HEK293 (cell line): ENCODE measurements around the gene RUVBL1.

ENCODE experiments used
- HOXC10 ChIP-seq: sonication (generic); formaldehyde crosslinking; IDR thresholded peaks from 2 replicates; pipeline ENCODE4 v1.8.1; 2023; ENCODE audit warnings: mild to moderate bottlenecking, missing genetic modification reagents
- KLF7 ChIP-seq: fragments of 450-650 bp; formaldehyde crosslinking; IDR thresholded peaks from 2 replicates; pipeline ENCODE4 v1.5.1; 2016; ENCODE audit warnings: missing biosample characterization, missing genetic modification characterization, borderline replicate concordance
- PRDM2 ChIP-seq: fragments of 450-650 bp; formaldehyde crosslinking; IDR thresholded peaks from 2 replicates; pipeline ENCODE4 v1.5.1; 2016; ENCODE audit warnings: missing biosample characterization, missing genetic modification characterization, borderline replicate concordance
- SALL2 ChIP-seq: fragments of 450-650 bp; formaldehyde crosslinking; IDR thresholded peaks from 2 replicates; pipeline ENCODE4 v1.5.0; 2017; ENCODE audit warnings: missing biosample characterization, mild to moderate bottlenecking, missing genetic modification characterization, borderline replicate concordance
- ZBTB49 ChIP-seq: fragments of 450-650 bp; formaldehyde crosslinking; IDR thresholded peaks from 2 replicates; pipeline ENCODE4 v1.5.1; 2016; ENCODE audit warnings: missing biosample characterization, missing genetic modification characterization, low read depth
- ZBTB7A ChIP-seq: fragments of 450-650 bp; formaldehyde crosslinking; IDR thresholded peaks from 2 replicates; pipeline ENCODE4 v1.5.1; 2016; ENCODE audit warnings: low read depth, missing biosample characterization, missing genetic modification characterization
- ZBTB8A ChIP-seq: fragments of 450-650 bp; formaldehyde crosslinking; IDR thresholded peaks from 2 replicates; pipeline ENCODE4 v1.5.1; 2016; ENCODE audit warnings: missing biosample characterization, missing genetic modification characterization
- ZNF112 ChIP-seq: fragments of 450-650 bp; formaldehyde crosslinking; IDR thresholded peaks from 2 replicates; pipeline ENCODE4 v1.5.0; 2017; ENCODE audit warnings: missing biosample characterization, missing genetic modification characterization
- ZNF169 ChIP-seq: fragments of 450-650 bp; formaldehyde crosslinking; IDR thresholded peaks from 2 replicates; pipeline ENCODE4 v1.5.1; 2016; ENCODE audit warnings: missing biosample characterization, missing genetic modification characterization
- ZNF174 ChIP-seq: fragments of 450-650 bp; formaldehyde crosslinking; IDR thresholded peaks from 2 replicates; pipeline ENCODE4 v1.5.0; 2017; ENCODE audit warnings: missing biosample characterization, mild to moderate bottlenecking, missing genetic modification characterization
- ZNF18 ChIP-seq: fragments of 450-650 bp; formaldehyde crosslinking; IDR thresholded peaks from 2 replicates; pipeline ENCODE4 v1.5.1; 2016; ENCODE audit warnings: missing biosample characterization, missing genetic modification characterization
- ZNF19 ChIP-seq: fragments of 450-650 bp; formaldehyde crosslinking; IDR thresholded peaks from 2 replicates; pipeline ENCODE4; 2016; ENCODE audit warnings: missing biosample characterization, missing genetic modification characterization, low read depth
- ZNF211 ChIP-seq: fragments of 450-650 bp; formaldehyde crosslinking; IDR thresholded peaks from 2 replicates; pipeline ENCODE4 v1.5.1; 2016; ENCODE audit warnings: low read depth, missing biosample characterization, missing genetic modification characterization
- ZNF248 ChIP-seq: fragments of 450-650 bp; formaldehyde crosslinking; IDR thresholded peaks from 2 replicates; pipeline ENCODE4 v1.5.1; 2017; ENCODE audit warnings: missing biosample characterization, missing genetic modification characterization
- ZNF266 ChIP-seq: fragments of 450-650 bp; formaldehyde crosslinking; IDR thresholded peaks from 2 replicates; pipeline ENCODE4 v1.5.1; 2016; ENCODE audit warnings: missing biosample characterization, missing genetic modification characterization, low read depth
- ZNF280C ChIP-seq: fragments of 450-650 bp; formaldehyde crosslinking; IDR thresholded peaks from 2 replicates; pipeline ENCODE4 v1.5.1; 2016; ENCODE audit warnings: missing biosample characterization, missing genetic modification characterization
- ZNF354C ChIP-seq: fragments of 450-650 bp; formaldehyde crosslinking; IDR thresholded peaks from 2 replicates; pipeline ENCODE4 v1.5.1; 2016; ENCODE audit warnings: missing biosample characterization, missing genetic modification characterization, low read depth, borderline replicate concordance
- ZNF549 ChIP-seq: fragments of 450-650 bp; IDR thresholded peaks from 2 replicates; pipeline ENCODE4 v1.5.1; 2018; ENCODE audit warnings: missing biosample characterization, missing genetic modification characterization, mild to moderate bottlenecking, inconsistent platforms, moderate library complexity
- ZNF639 ChIP-seq: fragments of 450-650 bp; formaldehyde crosslinking; IDR thresholded peaks from 2 replicates; pipeline ENCODE4 v1.5.1; 2016; ENCODE audit warnings: missing biosample characterization, missing genetic modification characterization
- ZNF664 ChIP-seq: fragments of 450-650 bp; formaldehyde crosslinking; IDR thresholded peaks from 2 replicates; pipeline ENCODE4 v1.5.1; 2016; ENCODE audit warnings: missing biosample characterization, missing genetic modification characterization
- ZNF777 ChIP-seq: fragments of 450-650 bp; formaldehyde crosslinking; IDR thresholded peaks from 2 replicates; pipeline ENCODE4 v1.5.1; 2017; ENCODE audit warnings: missing biosample characterization, missing genetic modification characterization, borderline replicate concordance
- ZSCAN23 ChIP-seq: fragments of 450-650 bp; formaldehyde crosslinking; IDR thresholded peaks from 2 replicates; pipeline ENCODE4 v1.5.1; 2016; ENCODE audit warnings: missing biosample characterization, missing genetic modification characterization
- ZSCAN4 ChIP-seq: fragments of 450-650 bp; formaldehyde crosslinking; IDR thresholded peaks from 2 replicates; pipeline ENCODE4 v1.5.1; 2017; ENCODE audit warnings: missing biosample characterization, missing genetic modification characterization

The RUVBL1 gene

GRCh38 chr3:128051837-128052594 is 71.6 kb downstream of the RUVBL1 start, which contains the start of gene SEC61A1 (continued):
- TF ChIP-seq ZNF639 (no peak), ZNF169 (tag by site-specific recombination) (no peak), ZNF248 (no peak), KLF7 (no peak), ZNF266 (tag by site-specific recombination) (no peak), ZNF18 (no peak), ZBTB49 (tag by site-specific recombination) (no peak), ZNF211 (tag by site-specific recombination) (no peak), ZNF664 (tag by site-specific recombination) (no peak), HOXC10 (CRISPR knock-in tag) (no peak), ZNF280C (tag by site-specific recombination) (no peak), ZNF777 (tag by site-specific recombination) (no peak), PRDM2 (tag by site-specific recombination) (no peak), ZNF354C (no peak), ZBTB7A (tag by site-specific recombination) (no peak), ZSCAN4 (tag by site-specific recombination) (no peak), ZSCAN23 (tag by site-specific recombination) (no peak), ZNF112 (tag by site-specific recombination) (no peak), ZNF549 (tag by site-specific recombination) (no peak), ZNF19 (no peak), ZNF174 (no peak), SALL2 (no peak), ZBTB8A (0 out of 2 replicates have a peak, but pooled peaks have one; percentile 15)
